ENCODE data around the gene MAD1L1. TPM values are rescaled to one million over a fixed set of nuclear protein-coding genes. Genes with fewer than 3 reads are reported as not detected.

Gene MAD1L1
- total and polyA plus RNA-seq, 2 of the 4 experiments (the other 2 are of a cell fraction) = 29.0 to 40.9 TPM

- no TSS peak for BruUV-seq (replicated peaks)
- Histone ChIP-seq H2BK120ac (ENCODE audit: low read depth, low read length) (no peak overlapping the region), H3K4me1 (ENCODE audit: control insufficient read depth, insufficient read depth, low read length) (no peaks in the 10 kb centered on the region), H3K9me3 (ENCODE audit: control insufficient read depth, insufficient read depth, low read length) (no peaks in the 10 kb centered on the region), H3K4me2 (ENCODE audit: low read depth, low read length) (no peak overlapping the region), H4K5ac (ENCODE audit: low read depth, low read length) (no peak overlapping the region), H3K18ac (ENCODE audit: low read depth, low read length) (no peak overlapping the region), H2BK5ac (ENCODE audit: low read depth, low read length, poor library complexity, severe bottlenecking) (no peak overlapping the region), H3K36me3 (ENCODE audit: control insufficient read depth, insufficient read depth, low read length) (peaks cover 7% of the 10 kb centered on the region), H2AK9ac (replicated peaks; ENCODE audit: low read depth, low read length, poor library complexity) (no peak overlapping the region), H3K9ac (ENCODE audit: low read depth, low read length) (no peak overlapping the region), H3K23ac (ENCODE audit: low read depth, low read length) (no peak overlapping the region), H3K14ac (replicated peaks; ENCODE audit: low read depth, low read length) (no peak overlapping the region), H2BK20ac (ENCODE audit: low read depth, low read length) (no peak overlapping the region), H3K27ac (ENCODE audit: insufficient read depth, low read length) (no peak overlapping the region), H4K20me1 (ENCODE audit: insufficient read depth, low read length) (no peaks in the 10 kb centered on the region; the same call in 1 of the 2 replicates), H2AK5ac (ENCODE audit: low read depth, low read length) (no peak overlapping the region), H3K4me3 (ENCODE audit: insufficient read depth, low read depth, low read length) (no peak overlapping the region), H4K8ac (ENCODE audit: low read depth in 2 of 2, low read length in 2 of 2) (no peak overlapping the region), H3K4ac (ENCODE audit: low read depth, low read length) (no peak overlapping the region), H3K79me1 (ENCODE audit: low read depth in 1 of 2, low read length in 2 of 2) (no peaks in the 10 kb centered on the region), H2BK15ac (ENCODE audit: low read depth, low read length) (no peak overlapping the region), H3K9me1 (ENCODE audit: insufficient read depth, low read length) (no peaks in the 10 kb centered on the region), H2AFZ (replicated peaks; ENCODE audit: low read length, poor library complexity) (no peak overlapping the region), H3K27me3 (ENCODE audit: control insufficient read depth, insufficient read depth, low read length) (no peaks in the 10 kb centered on the region), H3K56ac (ENCODE audit: extremely low read depth, insufficient read depth, low read length) (no peak overlapping the region), H4K91ac (ENCODE audit: insufficient read depth, low read depth, low read length) (no peak overlapping the region)
- ChIA-PET CTCF (no interaction called here), POLR2A (ENCODE audit: unreplicated experiment) (no interaction called here)
- in situ Hi-C loops (cut with MboI; ENCODE audit: low sequenced_read_pairs) = no loop called here
- DNase-seq (no peak), ATAC-seq (ENCODE audit: low read depth) (no peak)
- 78% methylated on average over 11 of the region's 29 CpGs; no CpG with 5 or more reads in 1 of the 2 experiments for WGBS, 2 experiments (ENCODE audit: extremely low coverage in 2 of 2, insufficient read length in 1 of 2)
- dilution Hi-C loops (cut with HindIII; ENCODE audit: low sequenced_read_pairs, unreplicated experiment) = no loop called here
- intact Hi-C loops (cut with micrococcal nuclease) = no loop called here
- TF ChIP-seq SMC3 (IDR thresholded peaks at IDR 0.05; ENCODE audit: low read depth, low read length) (no peak), USF2 (IDR thresholded peaks at IDR 0.05; ENCODE audit: low read depth, low read length) (no peak), BHLHE40 (IDR thresholded peaks at IDR 0.05; ENCODE audit: low read depth, low read length) (no peak), MAZ (IDR thresholded peaks at IDR 0.05; ENCODE audit: borderline replicate concordance, low read depth, low read length) (no peak), ELK1 (IDR thresholded peaks at IDR 0.05; ENCODE audit: borderline replicate concordance, low read depth, low read length) (no peak)
Observed at GRCh38 chr7:2129323-2130095, 103.2 kb downstream of the MAD1L1 start.
